GM18861 (cell line): ENCODE data around the gene DYSF.

Experiments used
- ATAC-seq: cut with Tn5 transposase; IDR thresholded peaks from one replicate; pipeline ENCODE4 v1.9.1; 2021; ENCODE audit not compliant: unreplicated experiment

The DYSF gene

DNA sequence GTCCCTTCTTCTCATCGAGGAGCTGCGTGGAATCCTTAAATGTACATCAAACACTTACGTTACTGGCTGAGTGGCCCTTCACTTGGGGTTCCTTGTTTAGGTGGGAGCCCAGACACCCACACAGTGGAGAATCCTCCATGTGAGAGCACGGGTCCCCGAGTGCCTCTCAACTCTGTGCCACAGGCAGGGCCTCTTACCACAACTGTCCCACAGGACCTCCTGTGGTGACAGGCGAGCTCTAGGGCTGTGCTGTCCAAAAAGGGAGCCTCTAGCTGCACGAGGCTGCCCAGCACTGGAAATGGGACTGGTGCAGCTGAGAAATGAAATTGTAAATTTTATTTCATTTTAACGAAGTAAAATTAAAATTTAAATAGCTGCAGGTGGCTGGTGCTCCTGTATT lies 145.7 kb downstream of the DYSF start:
- no peak for ATAC-seq

DNA sequence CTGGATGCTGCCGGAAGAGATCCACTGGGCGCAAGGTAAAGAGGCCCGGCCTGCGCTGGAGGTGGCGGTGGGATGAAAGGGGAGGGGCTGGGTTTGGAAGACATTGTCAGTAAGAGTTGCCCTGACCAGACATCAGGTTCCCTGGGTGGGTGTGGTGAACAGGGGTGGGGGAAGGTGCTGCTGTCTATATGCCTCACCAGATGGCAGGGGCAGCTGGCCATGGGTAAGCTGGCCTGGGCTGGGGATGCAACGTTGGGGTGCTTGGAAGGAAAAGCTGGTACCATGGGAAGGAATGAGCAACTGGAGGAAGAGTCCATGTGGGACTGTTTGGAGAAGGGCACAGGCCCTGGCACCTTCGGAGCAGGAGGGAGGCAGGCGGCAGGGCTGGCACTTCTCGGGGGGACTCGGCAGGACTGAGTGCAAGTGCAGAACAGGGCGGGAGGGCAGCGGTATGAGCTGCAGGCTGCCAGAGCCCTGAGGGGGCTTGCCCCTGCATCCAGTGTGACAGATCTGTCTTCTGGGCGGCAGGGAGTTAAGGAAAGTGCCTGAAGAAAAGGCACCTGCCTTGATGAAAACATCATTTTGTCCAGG lies 146.4 kb downstream of the DYSF start:
- ATAC-seq: no peak

DNA sequence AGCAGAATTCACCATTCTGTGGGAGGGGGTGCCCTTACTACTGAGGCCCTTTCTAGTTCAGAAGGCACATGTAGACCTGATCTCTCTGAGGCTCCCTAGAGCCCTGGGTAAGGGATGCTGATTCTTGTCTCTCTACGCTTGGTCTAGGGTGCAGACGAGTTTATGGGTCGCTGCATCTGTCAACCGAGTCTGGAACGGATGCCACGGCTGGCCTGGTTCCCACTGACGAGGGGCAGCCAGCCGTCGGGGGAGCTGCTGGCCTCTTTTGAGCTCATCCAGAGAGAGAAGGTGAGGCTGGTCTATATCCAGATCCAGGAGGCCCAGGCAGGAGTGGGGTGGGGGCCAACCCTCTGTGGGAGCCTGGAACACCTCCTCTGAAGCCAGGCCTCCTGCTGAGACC lies 147.2 kb downstream of the DYSF start:
- ATAC-seq: no peak

DNA sequence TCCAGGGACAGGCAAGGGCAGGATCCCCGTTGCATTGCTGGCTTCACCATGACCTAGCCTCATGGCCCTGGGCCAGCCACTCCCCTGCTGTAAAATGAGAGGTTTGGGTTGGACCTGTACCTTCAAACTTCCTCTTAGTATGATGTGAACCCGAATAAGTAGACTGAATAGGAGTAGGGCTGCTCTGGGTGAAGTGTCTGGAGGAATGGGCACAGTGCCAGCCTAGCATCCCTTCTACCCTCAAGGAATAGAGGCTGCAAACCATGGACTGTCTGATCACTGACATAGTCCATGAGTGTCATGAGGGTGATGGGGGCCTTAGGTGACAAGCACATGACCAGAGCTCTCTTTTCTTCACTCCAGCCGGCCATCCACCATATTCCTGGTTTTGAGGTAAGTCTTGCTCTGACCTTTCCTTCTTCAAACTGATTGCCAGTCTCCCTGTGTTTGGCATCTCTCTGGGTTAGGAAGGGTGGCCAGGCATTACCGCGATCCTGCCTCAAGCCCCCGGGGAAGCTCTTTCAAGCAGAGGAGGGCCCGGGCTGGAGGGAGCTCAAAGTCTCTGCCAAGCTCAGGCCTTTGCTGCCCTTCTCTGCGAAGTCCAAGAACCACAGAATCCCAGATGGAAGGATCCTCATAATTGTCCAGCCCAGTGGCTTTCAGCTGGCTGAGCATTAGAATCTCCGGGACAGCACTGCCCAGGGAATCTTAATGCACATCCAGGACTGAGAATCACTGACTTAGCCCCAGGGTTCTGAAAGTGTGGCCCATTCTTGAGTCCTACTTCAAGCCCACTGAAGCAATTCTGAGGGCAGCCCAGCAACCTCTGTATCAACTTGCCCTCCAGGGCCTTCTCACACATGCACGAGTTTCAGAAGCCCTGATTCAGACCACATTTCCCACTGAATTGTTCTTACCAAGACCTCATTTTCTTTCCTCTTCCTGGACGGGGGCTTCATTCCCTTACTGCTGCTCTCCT lies 148.1 kb downstream of the DYSF start:
- ATAC-seq: no peak

DNA sequence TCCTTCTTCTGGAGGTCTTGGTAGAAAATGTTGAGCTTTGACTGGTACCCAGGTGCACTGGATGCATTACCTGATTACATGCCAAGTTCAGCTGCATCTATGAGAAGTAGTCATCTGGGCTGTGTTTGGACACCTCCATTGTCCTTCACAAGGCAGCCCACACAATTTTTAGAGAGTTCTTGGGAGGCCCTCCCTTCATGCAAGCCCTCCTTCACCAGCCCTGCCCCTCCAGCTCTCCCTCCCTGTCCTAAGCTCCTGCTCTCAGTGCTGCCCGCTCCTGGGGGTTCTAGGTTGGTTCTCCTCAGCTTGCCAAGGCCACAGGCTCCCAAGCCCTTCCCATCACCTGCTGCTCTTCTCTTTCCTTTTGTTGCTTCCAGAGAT lies 148.7 kb downstream of the DYSF start:
- no peak for ATAC-seq

DNA sequence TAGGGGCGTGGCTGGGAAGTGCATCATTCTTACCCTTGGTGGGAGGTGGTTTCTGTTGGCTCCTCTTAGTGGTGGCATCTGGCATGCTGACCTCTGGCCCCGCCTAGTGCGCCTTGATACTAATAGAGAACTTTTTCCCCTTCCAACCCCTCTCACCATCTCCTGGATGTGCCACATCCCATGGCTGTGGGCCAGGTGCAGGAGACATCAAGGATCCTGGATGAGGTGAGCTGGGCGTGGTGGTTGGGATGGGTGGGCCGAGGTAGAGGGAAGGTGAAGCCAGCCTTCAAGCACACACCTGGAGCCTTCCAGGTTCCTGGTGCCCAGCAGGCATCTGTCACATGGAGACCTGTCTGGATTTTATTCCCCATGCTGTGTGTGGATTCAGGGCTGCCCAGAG lies 149.2 kb downstream of the DYSF start:
- no peak for ATAC-seq

DNA sequence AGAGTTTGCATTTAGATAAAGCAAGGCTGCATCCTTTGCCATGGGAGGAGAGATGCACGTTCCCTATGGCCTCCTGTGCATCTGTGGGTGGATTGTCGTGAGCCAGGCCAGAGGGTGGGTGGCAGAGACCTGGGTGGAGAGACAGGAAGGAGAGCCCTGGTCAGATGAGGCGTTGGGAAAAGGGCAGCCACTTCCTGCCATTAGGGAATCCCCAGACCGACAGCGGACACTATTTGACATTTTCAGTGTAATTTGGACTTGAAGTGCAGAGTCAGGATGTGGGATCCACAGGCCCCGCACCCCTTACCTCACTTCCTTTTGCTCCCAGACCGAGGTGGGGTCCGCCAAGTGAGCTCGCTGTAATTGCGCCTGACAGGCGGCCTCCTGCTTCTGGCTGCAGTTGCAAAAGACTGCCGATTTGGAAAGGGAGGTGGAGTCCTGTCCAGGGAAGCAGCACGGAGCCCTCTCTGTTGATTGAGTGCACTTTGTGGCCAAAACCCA lies 150.0 kb downstream of the DYSF start:
- no peak for ATAC-seq

DNA sequence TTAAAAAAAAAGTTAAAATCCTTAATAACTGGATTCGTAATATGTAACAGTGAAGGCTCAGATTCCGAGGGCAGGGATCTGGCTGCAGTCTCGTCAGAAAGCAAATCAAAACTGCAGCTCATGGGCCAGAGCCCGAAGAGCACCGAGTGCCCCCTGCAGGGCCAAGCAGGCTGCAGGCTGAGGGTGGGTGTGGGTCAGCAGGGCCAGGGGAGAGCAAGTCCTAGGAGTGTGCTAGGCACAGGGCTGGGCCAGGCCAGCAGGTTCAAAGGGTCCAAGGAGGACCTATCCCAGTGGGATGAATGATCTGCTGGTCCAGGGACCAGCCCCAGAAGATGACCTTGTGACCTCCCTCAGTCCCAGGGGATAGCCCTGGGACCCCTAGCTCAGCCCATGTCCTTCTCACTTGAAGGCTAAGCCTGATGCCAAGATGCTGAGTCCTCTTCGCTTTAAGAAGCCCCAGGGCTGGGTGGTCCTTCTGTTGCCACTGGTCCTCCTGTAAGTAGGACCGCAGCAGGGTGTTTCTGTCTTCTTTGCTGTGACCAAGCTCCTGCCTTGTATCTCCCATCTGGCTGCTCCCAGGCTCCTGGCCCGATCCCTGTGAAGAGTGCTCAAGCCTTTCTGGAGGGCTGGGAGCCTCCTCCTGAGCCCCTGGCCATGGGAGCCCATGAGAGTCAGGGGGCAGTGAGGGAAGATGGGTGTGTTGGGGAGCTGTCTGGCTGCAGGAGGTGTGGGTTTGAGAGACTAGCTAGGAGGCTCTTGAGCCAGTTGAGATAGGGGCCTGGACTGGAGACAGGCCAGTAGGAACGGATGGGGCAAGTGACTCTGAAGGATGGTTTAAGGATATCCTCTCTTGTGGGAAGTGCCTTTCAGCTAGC lies 150.7 kb downstream of the DYSF start:
- ATAC-seq: no peak

DNA sequence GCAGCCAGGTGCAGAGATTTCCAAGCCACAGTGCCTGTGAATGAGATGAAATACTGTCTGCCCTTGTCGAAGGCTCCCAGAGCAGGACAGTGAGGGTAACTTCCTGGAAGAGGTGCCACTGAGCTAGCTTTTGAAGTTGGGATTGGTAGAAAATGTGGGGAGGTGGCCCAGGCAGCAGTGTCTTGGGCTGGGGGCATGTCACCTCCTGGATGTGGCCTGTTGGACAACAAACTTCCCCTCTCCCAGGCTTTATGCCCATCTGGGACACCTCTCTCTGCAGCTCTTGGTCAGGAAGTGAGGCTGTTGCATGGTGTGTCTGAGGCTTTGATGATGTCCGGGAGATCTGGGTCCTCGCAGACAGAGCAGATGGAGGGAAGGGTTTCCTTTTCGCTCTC lies 151.4 kb downstream of the DYSF start:
- ATAC-seq: no peak

DNA sequence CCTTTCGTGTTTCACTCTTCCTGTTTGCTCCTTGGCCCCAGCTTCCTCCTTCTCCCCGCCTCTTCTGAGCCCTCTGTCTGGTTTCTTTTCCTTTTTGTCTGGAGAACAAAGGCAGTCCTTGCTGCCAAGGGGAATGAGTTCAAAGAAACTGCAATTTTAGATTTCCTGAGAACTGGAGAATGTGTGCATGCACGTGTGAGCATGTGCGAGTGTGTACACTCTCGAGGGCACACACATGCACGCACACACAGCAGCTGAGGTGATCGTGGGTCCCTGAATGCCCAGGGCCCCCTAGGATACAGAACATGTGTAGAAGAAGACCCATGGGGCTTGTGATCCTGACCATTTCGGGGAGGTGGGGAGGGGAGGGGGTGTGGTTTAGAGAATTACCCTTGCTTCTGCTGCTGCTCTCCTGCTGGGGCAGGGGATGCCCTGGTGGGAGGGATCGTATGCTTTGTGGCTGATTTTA lies 151.8 kb downstream of the DYSF start:
- no peak for ATAC-seq

DNA sequence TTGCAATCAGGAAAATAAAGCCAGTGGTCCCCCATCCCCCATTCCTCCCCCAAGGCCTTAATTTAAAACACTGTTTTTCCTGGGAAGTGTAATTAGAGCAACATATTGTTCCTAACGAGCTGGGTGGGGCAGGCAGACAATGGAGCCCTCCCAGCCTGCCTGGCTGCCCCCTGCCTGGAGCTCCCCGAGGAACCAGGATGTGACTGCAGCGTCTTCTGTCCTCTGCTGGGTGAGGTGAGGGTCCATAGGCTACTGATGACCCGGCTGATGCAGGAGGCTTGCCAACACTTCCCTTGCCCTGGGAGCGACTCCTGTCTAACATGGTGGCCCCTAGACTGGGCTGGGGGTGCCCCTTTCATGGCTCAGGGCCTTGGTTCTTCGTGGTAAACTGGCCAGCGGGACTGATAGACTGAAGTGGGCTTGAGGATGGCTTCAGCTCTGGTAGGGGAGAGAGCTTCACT lies 152.4 kb downstream of the DYSF start:
- ATAC-seq: no peak

DNA sequence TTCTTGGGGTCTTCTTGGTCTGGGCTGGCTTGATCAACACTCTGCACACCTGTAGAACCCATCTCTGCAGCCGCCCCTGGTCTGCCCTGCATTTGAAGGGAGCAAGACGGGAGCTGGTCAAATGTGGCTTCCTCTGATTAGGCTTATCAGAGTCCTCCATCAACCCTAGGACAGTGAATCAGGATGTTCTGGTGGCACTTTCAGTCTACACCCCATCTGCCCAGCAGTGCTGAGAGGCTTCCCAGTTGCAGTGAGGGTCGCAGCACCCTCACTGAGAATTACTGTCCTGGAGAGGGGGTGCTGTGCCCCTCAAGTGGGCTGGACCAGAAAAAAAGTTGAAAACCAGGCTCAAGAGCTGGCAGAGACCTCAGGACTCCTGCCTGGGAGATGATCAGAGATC lies 152.9 kb downstream of the DYSF start:
- ATAC-seq: no peak

DNA sequence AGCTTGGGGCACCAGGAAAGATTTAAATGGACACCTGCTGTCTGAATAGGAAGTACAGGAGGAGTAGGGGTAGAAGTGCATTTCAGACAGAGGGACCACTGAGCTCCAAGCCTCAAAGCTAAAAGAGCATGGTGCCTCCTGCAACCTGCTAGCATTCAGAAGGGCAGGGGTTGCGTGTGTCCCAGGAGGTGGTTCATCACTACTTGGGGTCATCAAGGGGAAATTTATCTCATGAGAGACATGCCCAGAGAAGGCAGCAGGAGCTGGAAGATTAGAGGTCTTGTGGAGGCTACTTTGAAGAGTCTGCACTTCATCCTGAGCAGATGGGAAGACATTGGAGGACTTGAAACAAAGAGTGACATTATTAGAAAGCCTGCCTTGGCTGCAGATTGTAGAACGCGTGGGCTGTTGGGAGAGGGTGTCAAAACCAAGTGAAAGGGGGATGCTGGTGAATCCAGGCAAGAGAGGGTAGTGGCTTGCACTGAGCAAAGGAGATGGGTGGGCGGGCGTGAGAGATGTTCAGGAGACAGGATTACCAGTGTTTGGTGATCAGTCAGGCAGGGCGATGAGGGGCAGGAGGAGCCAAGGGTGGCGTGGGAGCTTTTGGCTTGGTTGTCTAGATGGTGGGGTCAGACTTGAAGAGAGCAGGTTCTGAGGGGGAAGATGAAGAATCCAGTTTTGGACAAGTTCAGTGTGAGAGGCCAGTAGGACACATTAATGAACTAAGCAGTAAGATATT lies 154.0 kb downstream of the DYSF start:
- ATAC-seq: no peak

DNA sequence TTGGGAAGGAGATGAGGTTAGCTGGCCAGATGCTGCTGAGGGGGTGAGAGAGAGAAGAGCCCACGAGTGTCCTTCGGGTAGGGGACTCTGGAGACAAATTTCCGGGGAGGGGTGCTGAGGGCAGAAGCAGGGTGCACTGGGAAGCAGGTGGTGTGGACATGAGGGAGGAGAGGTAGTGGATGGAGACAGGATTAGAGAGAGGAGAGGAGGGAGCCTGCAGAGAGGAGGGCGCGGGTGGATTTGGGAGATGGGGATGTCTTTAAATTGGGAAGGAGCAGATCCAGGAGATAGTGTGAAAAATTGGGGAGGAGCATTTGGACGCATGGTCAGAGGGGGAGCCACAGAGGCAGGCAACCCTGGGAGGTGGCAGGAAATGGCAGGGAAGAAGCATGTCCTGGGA lies 154.7 kb downstream of the DYSF start:
- ATAC-seq: no peak

DNA sequence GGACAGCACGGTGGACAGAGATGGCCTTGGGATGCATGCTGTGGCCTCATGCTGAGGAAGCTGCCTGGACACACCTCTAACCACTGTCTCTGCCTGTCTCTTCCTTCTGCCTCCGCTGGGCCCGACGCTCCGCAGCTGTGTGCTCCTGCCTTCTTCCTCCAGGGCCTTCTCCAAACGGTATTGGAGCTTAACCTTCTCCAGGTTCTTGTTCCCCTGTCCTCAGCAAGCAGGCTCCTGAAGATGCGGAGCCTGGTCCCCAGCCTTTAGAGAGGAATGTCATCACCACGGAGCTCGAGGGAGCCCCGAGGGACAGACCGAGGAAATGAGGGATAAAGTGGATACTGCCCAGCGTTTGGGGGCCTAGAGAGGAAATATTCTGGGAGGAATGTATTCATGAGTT lies 155.1 kb downstream of the DYSF start:
- ATAC-seq: no peak

DNA sequence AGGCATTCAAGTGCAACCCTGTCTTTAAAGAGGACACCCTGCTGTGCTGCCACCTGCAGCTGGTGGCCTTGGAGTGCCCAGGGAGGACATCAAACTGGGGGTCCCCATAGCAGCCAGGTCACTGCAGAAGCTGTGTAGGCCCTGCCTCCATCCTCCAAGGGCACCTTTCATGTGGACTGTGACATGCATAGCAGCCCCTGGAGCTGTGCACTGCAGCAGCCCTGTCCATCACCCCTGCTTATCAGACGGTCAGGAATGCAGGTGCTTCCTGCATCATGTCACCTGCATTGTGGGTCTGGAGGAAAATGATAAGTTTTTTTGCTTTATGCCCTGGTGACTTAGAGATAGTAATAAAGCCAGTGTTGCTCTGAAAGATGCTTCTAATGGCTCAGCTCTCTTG lies 155.7 kb downstream of the DYSF start:
- ATAC-seq: no peak

DNA sequence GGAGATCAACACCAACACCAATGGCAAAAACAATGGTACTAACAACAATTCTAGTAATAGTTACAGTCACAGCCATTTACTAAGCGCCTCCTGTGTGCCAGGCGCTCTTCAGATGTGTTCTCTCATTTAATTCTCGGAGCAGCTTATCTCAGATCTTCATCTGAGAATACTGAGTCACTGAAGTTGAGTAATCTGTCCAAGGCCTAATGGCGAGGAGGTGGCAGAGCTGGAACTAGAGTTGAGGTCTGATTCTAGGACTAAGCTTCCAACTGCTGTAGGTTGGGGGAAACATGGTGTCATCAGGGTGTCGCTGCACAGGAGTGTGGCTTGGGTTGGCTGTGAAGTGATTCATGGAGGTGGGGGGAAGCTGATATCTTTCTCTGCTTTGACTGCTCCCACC lies 156.1 kb downstream of the DYSF start:
- ATAC-seq: no peak

DNA sequence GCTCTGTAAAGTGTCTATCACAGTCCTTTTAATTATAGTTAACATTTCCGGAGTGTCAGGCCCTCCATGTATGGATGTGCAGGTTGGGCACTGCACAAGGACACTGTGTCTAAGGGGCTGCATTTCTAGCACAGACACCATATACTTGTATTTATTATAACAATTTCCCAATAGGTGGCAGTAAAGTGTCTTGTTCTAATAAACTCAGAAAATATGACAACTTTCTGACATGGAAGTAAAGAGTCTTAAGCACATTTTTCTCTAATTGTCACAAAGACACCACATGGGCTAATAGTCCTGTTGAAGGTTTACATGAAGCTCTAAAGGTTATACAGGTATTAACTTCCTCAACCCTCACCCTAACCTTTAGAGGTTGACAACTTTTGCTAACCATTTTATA lies 156.6 kb downstream of the DYSF start:
- no peak for ATAC-seq

DNA sequence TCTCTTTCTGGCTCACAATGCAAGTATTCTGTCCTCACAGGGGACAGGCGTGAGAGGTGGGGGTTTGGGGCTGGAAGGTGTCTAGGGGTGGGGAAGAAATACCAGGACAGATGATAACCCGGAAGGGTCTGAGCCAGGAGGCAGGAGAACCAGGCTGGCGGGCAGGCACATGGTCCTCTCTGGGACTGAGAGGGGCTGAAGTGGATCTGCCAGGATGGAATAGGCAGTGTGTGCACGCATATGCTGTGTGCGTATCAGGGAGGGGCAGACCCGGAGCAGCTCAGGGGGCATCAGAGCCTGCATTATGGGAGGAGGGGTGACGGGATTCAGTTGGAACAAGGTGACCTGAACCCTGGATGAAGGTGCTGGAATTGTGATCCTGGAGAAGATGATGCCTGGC lies 157.3 kb downstream of the DYSF start:
- no peak for ATAC-seq

DNA sequence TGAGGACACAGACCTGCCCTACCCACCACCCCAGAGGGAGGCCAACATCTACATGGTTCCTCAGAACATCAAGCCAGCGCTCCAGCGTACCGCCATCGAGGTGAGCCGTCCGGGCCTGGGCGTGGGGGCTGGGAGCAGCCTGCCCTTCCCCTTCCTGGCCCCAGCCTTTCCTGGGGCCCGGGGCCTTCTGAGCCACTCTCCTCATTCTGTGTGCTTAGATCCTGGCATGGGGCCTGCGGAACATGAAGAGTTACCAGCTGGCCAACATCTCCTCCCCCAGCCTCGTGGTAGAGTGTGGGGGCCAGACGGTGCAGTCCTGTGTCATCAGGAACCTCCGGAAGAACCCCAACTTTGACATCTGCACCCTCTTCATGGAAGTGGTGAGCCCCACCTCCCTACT lies 157.9 kb downstream of the DYSF start:
- ATAC-seq: no peak
